ENCODE measurements around the gene MTHFR. TPM values are rescaled to one million over a fixed set of nuclear protein-coding genes. Genes with fewer than 3 reads are reported as not detected.

MTHFR gene
- polyA plus RNA-seq, 4 donors = 11.2 to 20.1 (median 15.4) TPM

DNA sequence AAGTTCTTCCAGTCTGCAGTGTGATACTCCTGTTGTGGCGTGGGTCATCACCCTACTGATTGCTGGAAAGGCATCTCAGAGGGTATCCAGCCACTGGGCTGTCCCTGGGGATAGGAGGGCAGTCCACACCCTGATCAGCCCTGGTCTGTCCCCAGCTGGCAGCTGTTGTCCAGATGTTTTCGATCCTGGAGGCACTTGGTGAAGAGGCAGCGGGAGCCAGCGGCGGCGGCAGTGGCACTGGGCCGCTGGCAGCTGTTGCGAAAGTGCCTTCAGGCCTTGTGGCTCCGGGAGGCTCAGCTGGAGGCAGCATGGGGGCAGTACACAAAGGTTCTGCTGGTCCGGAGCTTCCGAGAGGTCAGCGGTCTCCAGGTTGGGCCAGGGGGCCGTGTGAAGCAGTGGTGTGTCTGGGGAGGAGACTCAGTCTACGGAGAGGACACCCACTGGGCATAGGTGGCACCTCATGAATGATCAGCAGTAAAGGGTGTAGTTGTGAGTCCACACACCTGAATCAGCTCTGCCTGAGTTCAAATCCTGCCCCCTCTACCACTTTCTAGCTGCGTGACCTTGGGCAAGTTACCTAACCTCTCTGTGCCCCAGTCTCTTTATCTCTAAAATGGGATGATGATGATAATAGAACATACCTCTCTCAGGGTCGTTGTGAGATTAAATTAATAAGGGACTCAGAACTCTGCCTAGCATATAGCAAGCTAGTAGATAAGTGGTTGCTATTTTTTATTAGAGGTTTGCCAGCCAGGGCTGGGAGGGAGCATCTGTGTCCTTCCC, 37.7 kb downstream of the MTHFR start:
- no peak overlapping the region for H3K27ac ChIP-seq (ENCODE audit: low read depth in 1 of 3, low read length in 2 of 3)
- no peaks in the 10 kb centered on the region for H3K36me3 ChIP-seq (ENCODE audit: control insufficient read depth in 3 of 3, insufficient read depth in 2 of 3, low read depth in 1 of 3, low read length in 3 of 3)
- no peak for DNase-seq
- FAIRE-seq = no peak
- H3K27me3 ChIP-seq (ENCODE audit: control insufficient read depth in 3 of 3, insufficient read depth in 3 of 3, low read length in 3 of 3) = no peaks in the 10 kb centered on the region
- WGBS, 3 donors = 68 to 75% (median 69%) methylated on average over 16 of the region's 16 CpGs
- H3K9me3 ChIP-seq (ENCODE audit: control insufficient read depth in 2 of 2, insufficient read depth in 1 of 2, low read depth in 1 of 2, low read length in 1 of 2) = no peaks in the 10 kb centered on the region
- no peaks in the 10 kb centered on the region for H3K4me1 ChIP-seq (ENCODE audit: control insufficient read depth in 3 of 3, insufficient read depth in 2 of 3, low read depth in 1 of 3, low read length in 2 of 3)
- no peak overlapping the region for H3K4me3 ChIP-seq (ENCODE audit: low read depth in 1 of 3, low read length in 3 of 3)

DNA sequence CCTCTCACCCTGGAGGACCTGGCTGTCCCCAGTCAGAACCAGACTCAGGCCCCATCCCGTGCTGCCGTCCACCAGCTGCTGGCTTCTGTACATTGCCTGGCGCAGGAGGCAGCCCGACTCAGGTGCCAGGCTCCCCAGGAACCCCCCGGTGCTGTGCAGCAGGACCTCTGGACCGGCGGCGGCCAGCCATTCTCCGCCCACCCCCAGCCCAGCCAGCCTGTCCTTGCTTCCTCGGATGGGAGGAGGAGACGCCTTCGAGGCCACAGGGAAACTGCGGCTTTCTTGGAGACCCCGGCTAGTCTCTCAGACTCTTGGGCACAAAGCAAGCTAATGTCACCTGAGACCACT, 39.4 kb downstream of the MTHFR start:
- H3K9me3 ChIP-seq (ENCODE audit: control insufficient read depth in 2 of 2, insufficient read depth in 1 of 2, low read depth in 1 of 2, low read length in 1 of 2) = no peaks in the 10 kb centered on the region
- no peaks in the 10 kb centered on the region for H3K36me3 ChIP-seq (ENCODE audit: control insufficient read depth in 3 of 3, insufficient read depth in 2 of 3, low read depth in 1 of 3, low read length in 3 of 3)
- peaks cover 0 to 12% (median 2%) of the 10 kb centered on the region in 3 donors for H3K27me3 ChIP-seq (ENCODE audit: control insufficient read depth in 3 of 3, insufficient read depth in 3 of 3, low read length in 3 of 3)
- no peaks in the 10 kb centered on the region for H3K4me1 ChIP-seq (ENCODE audit: control insufficient read depth in 3 of 3, insufficient read depth in 2 of 3, low read depth in 1 of 3, low read length in 2 of 3)
- no peak overlapping the region for H3K4me3 ChIP-seq (ENCODE audit: low read depth in 1 of 3, low read length in 3 of 3)
- WGBS, 3 donors = 68 to 80% (median 76%) methylated on average over 14 of the region's 14 CpGs
- DNase-seq (no peak), FAIRE-seq (no peak)
- no peak overlapping the region for H3K27ac ChIP-seq (ENCODE audit: low read depth in 1 of 3, low read length in 2 of 3)

DNA sequence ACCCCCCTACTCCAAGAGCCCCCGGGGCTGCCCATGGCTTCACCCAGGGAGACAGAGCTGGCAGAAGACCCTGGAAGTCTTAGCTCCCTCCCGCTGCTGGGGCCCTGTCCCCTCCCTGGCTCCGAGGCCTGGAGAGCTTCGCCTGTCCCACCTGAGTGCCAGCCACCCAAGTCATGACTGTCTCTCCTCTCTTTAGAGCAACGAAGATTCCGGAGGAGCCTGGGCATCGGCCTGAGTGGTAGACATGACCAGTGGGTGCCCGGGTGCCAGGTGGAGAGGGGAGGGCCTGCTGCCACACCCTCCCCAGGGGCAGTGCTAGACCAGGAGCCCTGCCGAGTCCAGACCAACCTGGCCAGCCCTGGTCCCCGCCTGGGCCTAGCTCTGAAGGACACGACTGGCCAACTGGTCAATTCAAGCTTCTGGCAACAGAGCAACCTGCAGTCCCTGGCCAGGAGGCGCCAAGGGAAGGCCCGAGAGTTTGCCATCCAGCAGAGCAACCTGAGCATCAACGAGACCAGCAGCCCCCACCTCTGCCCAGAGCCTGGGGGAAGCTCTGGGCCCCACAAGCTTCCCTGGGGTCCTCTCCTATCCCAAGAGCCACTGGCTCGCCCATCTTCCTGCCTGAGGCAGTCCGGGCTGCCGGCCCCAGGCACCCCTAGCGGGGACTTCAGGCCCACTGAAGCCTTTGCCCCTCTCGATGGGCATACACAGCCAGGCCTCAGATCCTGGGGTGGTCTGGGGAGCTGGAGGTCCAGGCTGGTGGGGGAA, 39.9 kb downstream of the MTHFR start:
- DNase-seq = no peak
- no peak for FAIRE-seq

DNA sequence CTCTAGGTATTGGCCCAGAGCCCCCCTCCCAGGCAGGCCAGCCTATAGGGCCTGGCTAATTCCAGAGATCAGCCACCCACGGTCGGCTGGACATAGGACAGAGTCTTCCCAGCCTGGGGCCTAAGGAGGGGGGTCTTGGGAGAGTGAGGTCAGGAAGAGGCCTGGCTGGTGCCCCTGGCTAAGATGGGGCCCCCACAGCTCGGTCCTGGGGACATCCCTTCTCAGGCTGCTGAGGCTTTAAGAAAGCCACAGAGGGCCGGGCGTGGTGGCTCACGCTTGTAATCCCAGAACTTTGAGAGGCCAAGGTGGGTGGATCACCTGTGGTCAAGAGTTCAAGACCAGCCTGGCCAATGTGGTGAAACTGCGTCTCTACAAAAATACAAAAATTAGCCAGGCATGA, 41.2 kb downstream of the MTHFR start:
- no peaks in the 10 kb centered on the region for H3K36me3 ChIP-seq (ENCODE audit: control insufficient read depth in 3 of 3, insufficient read depth in 2 of 3, low read depth in 1 of 3, low read length in 3 of 3)
- H3K9me3 ChIP-seq (ENCODE audit: control insufficient read depth in 2 of 2, insufficient read depth in 1 of 2, low read depth in 1 of 2, low read length in 1 of 2) = no peaks in the 10 kb centered on the region
- FAIRE-seq (no peak), DNase-seq (no peak)
- peaks cover 0 to 16% (median 2%) of the 10 kb centered on the region in 3 donors for H3K27me3 ChIP-seq (ENCODE audit: control insufficient read depth in 3 of 3, insufficient read depth in 3 of 3, low read length in 3 of 3)
- WGBS, 3 donors = 65 to 89% (median 78%) methylated on average over 6 to 7 of the region's 7 CpGs
- H3K27ac ChIP-seq (ENCODE audit: low read depth in 1 of 3, low read length in 2 of 3) = no peak overlapping the region
- no peak overlapping the region for H3K4me3 ChIP-seq (ENCODE audit: low read depth in 1 of 3, low read length in 3 of 3)
- H3K4me1 ChIP-seq (ENCODE audit: control insufficient read depth in 3 of 3, insufficient read depth in 2 of 3, low read depth in 1 of 3, low read length in 2 of 3) = no peaks in the 10 kb centered on the region

More for the DNA sequence above, 39.9 kb downstream of the MTHFR start:
- Histone ChIP-seq H3K9me3 (ENCODE audit: control insufficient read depth in 2 of 2, insufficient read depth in 1 of 2, low read depth in 1 of 2, low read length in 1 of 2) (no peaks in the 10 kb centered on the region), H3K4me1 (ENCODE audit: control insufficient read depth in 3 of 3, insufficient read depth in 2 of 3, low read depth in 1 of 3, low read length in 2 of 3) (no peaks in the 10 kb centered on the region), H3K27me3 (ENCODE audit: control insufficient read depth in 3 of 3, insufficient read depth in 3 of 3, low read length in 3 of 3) (peaks cover 0 to 16% (median 2%) of the 10 kb centered on the region in 3 donors), H3K4me3 (ENCODE audit: low read depth in 1 of 3, low read length in 3 of 3) (no peak overlapping the region), H3K36me3 (ENCODE audit: control insufficient read depth in 3 of 3, insufficient read depth in 2 of 3, low read depth in 1 of 3, low read length in 3 of 3) (no peaks in the 10 kb centered on the region), H3K27ac (ENCODE audit: low read depth in 1 of 3, low read length in 2 of 3) (no peak overlapping the region)
- WGBS, 3 donors = 76 to 86% (median 83%) methylated on average over 18 to 19 of the region's 19 CpGs

DNA sequence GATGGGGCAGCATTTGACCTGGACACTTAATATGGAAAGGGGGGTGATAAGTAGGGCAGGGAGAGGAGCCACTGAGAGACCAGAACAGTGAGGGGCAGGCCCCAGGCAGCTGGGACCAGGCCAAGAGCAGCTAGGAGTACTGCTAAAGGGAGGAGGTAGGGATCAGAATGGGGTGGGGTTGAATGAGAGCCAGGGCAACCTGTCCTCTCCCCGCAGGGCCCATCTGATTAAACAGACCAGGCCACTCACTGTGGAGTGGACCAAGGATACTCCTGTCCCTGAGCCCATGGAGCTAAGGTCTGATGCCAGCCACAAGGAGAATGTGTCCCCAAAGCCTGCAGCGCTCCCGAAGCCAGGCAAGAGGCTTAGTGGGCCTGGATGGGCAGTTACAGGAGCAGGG, 41.6 kb downstream of the MTHFR start:
- H3K4me3 ChIP-seq (ENCODE audit: low read depth in 1 of 3, low read length in 3 of 3) = no peak overlapping the region
- no peaks in the 10 kb centered on the region for H3K36me3 ChIP-seq (ENCODE audit: control insufficient read depth in 3 of 3, insufficient read depth in 2 of 3, low read depth in 1 of 3, low read length in 3 of 3)
- H3K27me3 ChIP-seq (ENCODE audit: control insufficient read depth in 3 of 3, insufficient read depth in 3 of 3, low read length in 3 of 3) = peaks cover 0 to 16% (median 2%) of the 10 kb centered on the region in 3 donors
- H3K27ac ChIP-seq (ENCODE audit: low read depth in 1 of 3, low read length in 2 of 3) = no peak overlapping the region
- no peaks in the 10 kb centered on the region for H3K4me1 ChIP-seq (ENCODE audit: control insufficient read depth in 3 of 3, insufficient read depth in 2 of 3, low read depth in 1 of 3, low read length in 2 of 3)
- no peaks in the 10 kb centered on the region for H3K9me3 ChIP-seq (ENCODE audit: control insufficient read depth in 2 of 2, insufficient read depth in 1 of 2, low read depth in 1 of 2, low read length in 1 of 2)
- no peak for DNase-seq
- FAIRE-seq = no peak
- WGBS, 3 donors = 83 to 90% (median 90%) methylated on average over 3 of the region's 3 CpGs

DNA sequence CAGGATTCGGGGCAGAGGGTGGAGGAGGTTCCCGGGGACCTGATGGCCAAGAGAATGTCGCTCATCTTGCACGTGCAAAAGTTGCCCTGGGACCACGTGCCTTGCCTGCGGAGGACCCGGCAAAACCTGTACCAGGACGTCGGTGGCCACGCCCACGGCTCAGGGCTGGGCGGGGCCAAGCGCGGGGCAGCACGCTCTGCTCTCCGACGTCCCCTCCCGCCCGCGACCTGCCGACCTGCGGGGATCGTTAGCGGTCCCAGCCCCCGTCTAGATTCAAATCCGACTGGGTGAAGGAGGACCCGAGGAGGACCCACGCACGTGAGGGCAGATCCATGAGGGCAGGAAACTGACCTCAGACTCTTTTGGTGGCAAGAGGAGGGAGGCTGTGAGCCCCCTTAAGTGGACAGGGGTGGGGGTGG, 43.8 kb downstream of the MTHFR start, which contains the start of gene C1orf167:
Gene C1orf167 (plus strand): TSS at position 206 of the 419 bp plus-strand sequence. CDS start 2,208 bp downstream, outside the sequence.
- no peak within 1 kb of the TSS for H3K4me3 ChIP-seq (ENCODE audit: low read depth in 1 of 3, low read length in 3 of 3)
- peak in 1 of 2 donors; percentile 37 for DNase-seq
- no peaks in the 10 kb centered on the region for H3K4me1 ChIP-seq (ENCODE audit: control insufficient read depth in 3 of 3, insufficient read depth in 2 of 3, low read depth in 1 of 3, low read length in 2 of 3)
- no peak within 1 kb of the TSS for H3K27ac ChIP-seq (ENCODE audit: low read depth in 1 of 3, low read length in 2 of 3)
- no peak for FAIRE-seq
- H3K27me3 ChIP-seq (ENCODE audit: control insufficient read depth in 3 of 3, insufficient read depth in 3 of 3, low read length in 3 of 3) = peaks cover 0 to 16% (median 2%) of the 10 kb centered on the region in 3 donors
- H3K9me3 ChIP-seq (ENCODE audit: control insufficient read depth in 2 of 2, insufficient read depth in 1 of 2, low read depth in 1 of 2, low read length in 1 of 2) = no peaks in the 10 kb centered on the region
- WGBS, 3 donors = 4 to 7% (median 5%) methylated on average over 21 to 29 of the region's 29 CpGs
- no peaks in the 10 kb centered on the region for H3K36me3 ChIP-seq (ENCODE audit: control insufficient read depth in 3 of 3, insufficient read depth in 2 of 3, low read depth in 1 of 3, low read length in 3 of 3)

DNA sequence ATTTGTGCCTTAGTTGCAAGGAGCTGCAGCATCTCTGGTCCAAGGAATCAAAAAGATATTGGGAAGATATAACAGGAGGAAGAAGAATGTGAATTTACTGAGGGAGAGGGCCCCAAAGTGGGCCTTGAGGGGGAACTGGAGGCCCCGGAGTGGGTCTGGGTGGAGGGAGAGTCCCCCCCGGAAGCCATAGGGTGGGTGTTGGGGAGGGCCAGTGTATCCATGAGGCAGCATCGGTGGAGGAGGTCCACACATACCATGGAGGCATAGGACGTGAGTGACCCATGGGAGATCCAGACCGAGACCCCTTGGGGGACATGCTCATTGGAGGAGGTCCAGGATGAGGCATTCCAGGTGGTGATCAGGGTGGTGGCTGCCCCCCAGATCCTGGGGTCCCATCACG, 44.5 kb downstream of the MTHFR start:
- WGBS, 3 donors = 76 to 87% (median 83%) methylated on average over 6 of the region's 6 CpGs
- Histone ChIP-seq H3K4me3 (ENCODE audit: low read depth in 1 of 3, low read length in 3 of 3) (no peak overlapping the region), H3K36me3 (ENCODE audit: control insufficient read depth in 3 of 3, insufficient read depth in 2 of 3, low read depth in 1 of 3, low read length in 3 of 3) (no peaks in the 10 kb centered on the region), H3K27me3 (ENCODE audit: control insufficient read depth in 3 of 3, insufficient read depth in 3 of 3, low read length in 3 of 3) (peaks cover 0 to 16% (median 2%) of the 10 kb centered on the region in 3 donors), H3K27ac (ENCODE audit: low read depth in 1 of 3, low read length in 2 of 3) (no peak overlapping the region), H3K4me1 (ENCODE audit: control insufficient read depth in 3 of 3, insufficient read depth in 2 of 3, low read depth in 1 of 3, low read length in 2 of 3) (no peaks in the 10 kb centered on the region), H3K9me3 (ENCODE audit: control insufficient read depth in 2 of 2, insufficient read depth in 1 of 2, low read depth in 1 of 2, low read length in 1 of 2) (no peaks in the 10 kb centered on the region)
- FAIRE-seq (no peak), DNase-seq (no peak)

DNA sequence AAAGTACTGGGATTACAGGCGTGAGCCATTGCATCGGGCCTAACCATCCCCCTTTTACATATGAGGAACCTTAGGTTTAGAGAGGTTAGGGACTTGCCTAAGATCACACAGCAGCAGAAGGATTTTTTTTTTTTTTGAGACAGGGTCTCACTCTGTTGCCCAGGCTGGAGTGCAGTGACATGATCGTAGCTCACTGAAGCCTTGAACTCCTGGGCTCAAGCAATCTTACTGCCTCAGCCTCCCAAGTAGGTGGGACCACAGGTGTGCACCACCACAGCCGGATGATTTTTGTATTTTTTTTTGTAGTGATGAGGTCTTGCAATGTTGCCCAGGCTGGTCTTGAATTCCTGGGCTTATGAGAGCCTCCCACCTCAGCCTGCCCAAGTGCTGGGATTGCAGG, 46.0 kb downstream of the MTHFR start:
- Histone ChIP-seq H3K9me3 (ENCODE audit: control insufficient read depth in 2 of 2, insufficient read depth in 1 of 2, low read depth in 1 of 2, low read length in 1 of 2) (no peaks in the 10 kb centered on the region), H3K36me3 (ENCODE audit: control insufficient read depth in 3 of 3, insufficient read depth in 2 of 3, low read depth in 1 of 3, low read length in 3 of 3) (no peaks in the 10 kb centered on the region), H3K27me3 (ENCODE audit: control insufficient read depth in 3 of 3, insufficient read depth in 3 of 3, low read length in 3 of 3) (peaks cover 0 to 16% (median 2%) of the 10 kb centered on the region in 3 donors), H3K4me3 (ENCODE audit: low read depth in 1 of 3, low read length in 3 of 3) (no peak overlapping the region), H3K4me1 (ENCODE audit: control insufficient read depth in 3 of 3, insufficient read depth in 2 of 3, low read depth in 1 of 3, low read length in 2 of 3) (no peaks in the 10 kb centered on the region), H3K27ac (ENCODE audit: low read depth in 1 of 3, low read length in 2 of 3) (no peak overlapping the region)
- no peak for DNase-seq
- no peak for FAIRE-seq
- 83 to 90% (median 87%) methylated on average over 4 of the region's 4 CpGs for WGBS, 3 donors

Measured in small intestine (tissue), 7 donors.